Endodermal cell (in vitro differentiated cells): ENCODE data around the gene PAMR1. TPM values are rescaled to one million over a fixed set of nuclear protein-coding genes. Genes with fewer than 3 reads are reported as not detected.

ENCODE experiments used
- DNase-seq: peaks from one replicate; pipeline ENCODE4 v3.0.0-alpha.2; 2017
- H3K27ac ChIP-seq: 2 replicates; pipeline ENCODE4 v1.5.1; 2013; ENCODE audit warnings: mild to moderate bottlenecking, low read depth, low read length, moderate library complexity
- H3K27me3 ChIP-seq: 2 replicates; pipeline ENCODE4 v1.6.1; 2013; ENCODE audit warnings: mild to moderate bottlenecking, low read length, moderate library complexity; ENCODE audit not compliant: insufficient read depth, control insufficient read depth, poor library complexity, severe bottlenecking
- H3K36me3 ChIP-seq: 2 replicates; pipeline ENCODE4 v1.7.0; 2013; ENCODE audit warnings: mild to moderate bottlenecking, low read length, moderate library complexity; ENCODE audit not compliant: control insufficient read depth, insufficient read depth
- H3K4me1 ChIP-seq: one replicate; pipeline ENCODE4 v1.7.0; 2013; ENCODE audit warnings: low read length; ENCODE audit not compliant: control insufficient read depth, insufficient read depth
- H3K4me3 ChIP-seq: 2 replicates; pipeline ENCODE4 v1.5.1; 2013; ENCODE audit warnings: mild to moderate bottlenecking, low read length, moderate library complexity
- H3K9ac ChIP-seq: 2 replicates; pipeline ENCODE4 v1.6.1; 2013; ENCODE audit warnings: mild to moderate bottlenecking, low read length, moderate library complexity; ENCODE audit not compliant: poor library complexity, severe bottlenecking; ENCODE audit errors: extremely low read depth
- H3K9me3 ChIP-seq: 2 replicates; pipeline ENCODE4 v1.6.1; 2013; ENCODE audit warnings: mild to moderate bottlenecking, low read length, moderate library complexity; ENCODE audit not compliant: control insufficient read depth
- H3K27ac Mint-ChIP-seq: 2 replicates; pipeline ENCODE4 v1.8.0; 2020; ENCODE audit warnings: mixed read lengths
- H3K27me3 Mint-ChIP-seq: 2 replicates; pipeline ENCODE4 v1.8.0; 2021; ENCODE audit warnings: mild to moderate bottlenecking, mixed read lengths; ENCODE audit not compliant: insufficient read depth
- H3K36me3 Mint-ChIP-seq: 2 replicates; pipeline ENCODE4 v1.8.0; 2020; ENCODE audit warnings: low read depth, mixed read lengths
- H3K4me1 Mint-ChIP-seq: 2 replicates; pipeline ENCODE4 v1.8.0; 2020; ENCODE audit warnings: mixed read lengths
- H3K4me3 Mint-ChIP-seq: 2 replicates; pipeline ENCODE4 v1.8.0; 2020; ENCODE audit warnings: mild to moderate bottlenecking, moderate library complexity, mixed read lengths
- H3K9me3 Mint-ChIP-seq: 2 replicates; pipeline ENCODE4 v1.8.0; 2020; ENCODE audit warnings: mild to moderate bottlenecking, mixed read lengths
- CTCF ChIP-seq: fragments of 200-600 bp; sonication (generic); conservative IDR thresholded peaks from 2 replicates; pipeline ENCODE4 v1.5.0; 2021; ENCODE audit warnings: antibody characterized with exemption, mild to moderate bottlenecking
- WGBS, 2 experiments: methylation state at CpG; one replicate each; pipeline versions ENCODE4 v1.1.5 to v1.1.7; 2013; ENCODE audit warnings: missing lambda C conversion rate in 2 of 2, mixed read lengths in 1 of 2; ENCODE audit not compliant: insufficient coverage in 1 of 2, insufficient read length in 1 of 2; 5-methylcytosine and 5-hydroxymethylcytosine counted together
- total RNA-seq, 2 donors: library from RNA; stranded (reverse); fragmentation: NEBNext Ultra II Directional in 1 of 2; extraction: Animal tissue kit (Norgen Biotek cat#: 25700) in 1 of 2; gene quantifications; 2 replicates in 1 of 2; 3 replicates in 1 of 2; pipeline ENCODE4 v1.2.1, GENCODE V29; 2021

Gene PAMR1
- total RNA-seq, 2 donors from 2014 or later = 55.3 to 79.0 TPM

- peaks cover 14% of the 10 kb centered on the region for H3K27me3 Mint-ChIP-seq
- Histone ChIP-seq H3K9me3 (peaks cover 30% of the 10 kb centered on the region), H3K27me3 (no peaks in the 10 kb centered on the region), H3K9ac (no peak overlapping the region), H3K36me3 (no peaks in the 10 kb centered on the region), H3K4me3 (no peak overlapping the region), H3K27ac (no peak overlapping the region), H3K4me1 (no peaks in the 10 kb centered on the region)
- 55% methylated on average over 6 of the region's 6 CpGs; no CpG with 5 or more reads in 1 of the 2 experiments for WGBS, 2 experiments
- peaks cover 46% of the 10 kb centered on the region for H3K36me3 Mint-ChIP-seq
- peak; percentile 92 for DNase-seq
- H3K4me3 Mint-ChIP-seq = no peak overlapping the region
- H3K9me3 Mint-ChIP-seq = peaks cover 12% of the 10 kb centered on the region
- TF ChIP-seq CTCF = peak; percentile 83
- no peaks in the 10 kb centered on the region for H3K4me1 Mint-ChIP-seq
- H3K27ac Mint-ChIP-seq = no peak overlapping the region
Observed at GRCh38 chr11:35487532-35488078, 37.8 kb downstream of the PAMR1 start.

- H3K36me3 ChIP-seq = no peaks in the 10 kb centered on the region
- H3K4me1 Mint-ChIP-seq = no peaks in the 10 kb centered on the region
- peaks cover 48% of the 10 kb centered on the region for H3K36me3 Mint-ChIP-seq
- no peak overlapping the region for H3K4me3 Mint-ChIP-seq
- no peak overlapping the region for H3K9ac ChIP-seq
- H3K9me3 Mint-ChIP-seq = peaks cover 18% of the 10 kb centered on the region
- H3K27me3 Mint-ChIP-seq = peaks cover 19% of the 10 kb centered on the region
- H3K9me3 ChIP-seq = peaks cover 36% of the 10 kb centered on the region
- H3K4me3 ChIP-seq = no peak overlapping the region
- no peak for DNase-seq
- 80 to 97% methylated on average over 1 to 2 of the region's 2 CpGs for WGBS, 2 experiments
- H3K27ac Mint-ChIP-seq = no peak overlapping the region
- no peak overlapping the region for H3K27ac ChIP-seq
- H3K4me1 ChIP-seq = no peaks in the 10 kb centered on the region
- TF ChIP-seq CTCF = no peak
- no peaks in the 10 kb centered on the region for H3K27me3 ChIP-seq
Observed at GRCh38 chr11:35486934-35487333, 38.5 kb downstream of the PAMR1 start.

GRCh38 chr11:35486446-35486845, 39.0 kb downstream of the PAMR1 start:
- no peak overlapping the region for H3K4me3 Mint-ChIP-seq
- Histone ChIP-seq H3K27me3 (no peaks in the 10 kb centered on the region), H3K9me3 (peaks cover 37% of the 10 kb centered on the region), H3K4me1 (no peaks in the 10 kb centered on the region), H3K9ac (no peak overlapping the region), H3K27ac (no peak overlapping the region), H3K4me3 (no peak overlapping the region), H3K36me3 (no peaks in the 10 kb centered on the region)
- H3K9me3 Mint-ChIP-seq = peaks cover 23% of the 10 kb centered on the region
- no peaks in the 10 kb centered on the region for H3K4me1 Mint-ChIP-seq
- TF ChIP-seq CTCF = peak; percentile 48
- H3K27me3 Mint-ChIP-seq = peaks cover 19% of the 10 kb centered on the region
- WGBS, 2 experiments = 88 to 100% methylated on average over 1 to 2 of the region's 2 CpGs
- no peak overlapping the region for H3K27ac Mint-ChIP-seq
- no peak for DNase-seq
- H3K36me3 Mint-ChIP-seq = peaks cover 43% of the 10 kb centered on the region
